Activated CD4-positive, alpha-beta T cell treated with anti-CD3 and anti-CD28 coated beads, Interleukin-10, Interleukin-2, amounts not matched to agents 100 ng/mL and 50 ng/mL, durations not matched to agents 16 hours and 8 hours (primary cell): Measurements from ENCODE around the gene ZNF285.
"Not testable (repeated sequence)": the region's sequence is repeated elsewhere in the genome, so short reads cannot be mapped to it uniquely, and the experiment has no call there.

Experiments used
- DNase-seq: peaks from one replicate; pipeline ENCODE4 v3.0.0-alpha.2; 2020

Gene ZNF285

DNA sequence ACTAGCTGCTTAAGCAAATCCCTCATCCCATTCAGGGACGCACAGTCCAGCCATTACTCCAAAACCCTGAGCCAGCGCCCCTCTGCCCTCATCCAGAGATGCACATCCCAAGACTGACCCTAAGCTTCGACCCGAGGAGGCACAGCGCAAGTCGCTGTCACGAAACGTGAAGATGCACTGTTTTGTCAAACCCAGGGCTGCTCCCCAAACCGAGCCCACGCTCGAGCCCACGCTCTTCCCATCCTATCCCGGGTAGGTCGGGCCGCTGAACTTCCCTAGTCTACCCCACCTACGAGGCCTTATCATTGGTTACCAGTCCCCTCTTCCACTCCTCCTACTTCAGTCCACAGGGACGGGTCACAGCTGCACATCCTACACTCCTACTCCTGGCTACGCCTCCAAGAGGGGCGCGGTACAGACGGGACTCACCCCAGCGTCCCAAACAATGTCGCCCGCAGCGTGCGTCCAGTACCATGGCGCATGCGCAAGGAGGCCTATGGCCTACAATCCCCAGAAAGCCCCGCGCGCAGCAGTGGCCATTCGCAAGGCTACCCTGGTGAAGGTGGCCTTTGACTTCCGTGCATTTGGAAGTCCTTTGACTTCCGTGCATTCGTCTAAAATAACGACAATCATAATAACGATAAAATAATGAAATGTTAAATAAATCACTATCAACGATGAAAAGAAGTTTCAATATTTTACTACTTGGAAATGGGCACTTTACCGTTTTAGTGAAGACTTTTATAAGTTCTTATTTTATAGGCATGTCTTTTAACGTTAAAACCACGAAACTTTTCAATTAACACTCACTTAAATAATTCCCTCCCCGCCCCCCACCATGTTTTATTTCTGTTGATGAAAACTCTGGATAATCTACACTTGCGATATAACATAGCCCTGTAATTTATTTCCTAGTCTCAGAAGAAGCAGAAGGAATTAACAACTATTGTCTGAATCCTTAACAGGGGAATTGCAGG is at the start of gene ZNF285:
Gene ZNF285 (minus strand): TSS at position 470 of the 977 bp plus-strand sequence. CDS start 4,395 bp downstream, outside the sequence.
- peak; percentile 77 for DNase-seq

DNA sequence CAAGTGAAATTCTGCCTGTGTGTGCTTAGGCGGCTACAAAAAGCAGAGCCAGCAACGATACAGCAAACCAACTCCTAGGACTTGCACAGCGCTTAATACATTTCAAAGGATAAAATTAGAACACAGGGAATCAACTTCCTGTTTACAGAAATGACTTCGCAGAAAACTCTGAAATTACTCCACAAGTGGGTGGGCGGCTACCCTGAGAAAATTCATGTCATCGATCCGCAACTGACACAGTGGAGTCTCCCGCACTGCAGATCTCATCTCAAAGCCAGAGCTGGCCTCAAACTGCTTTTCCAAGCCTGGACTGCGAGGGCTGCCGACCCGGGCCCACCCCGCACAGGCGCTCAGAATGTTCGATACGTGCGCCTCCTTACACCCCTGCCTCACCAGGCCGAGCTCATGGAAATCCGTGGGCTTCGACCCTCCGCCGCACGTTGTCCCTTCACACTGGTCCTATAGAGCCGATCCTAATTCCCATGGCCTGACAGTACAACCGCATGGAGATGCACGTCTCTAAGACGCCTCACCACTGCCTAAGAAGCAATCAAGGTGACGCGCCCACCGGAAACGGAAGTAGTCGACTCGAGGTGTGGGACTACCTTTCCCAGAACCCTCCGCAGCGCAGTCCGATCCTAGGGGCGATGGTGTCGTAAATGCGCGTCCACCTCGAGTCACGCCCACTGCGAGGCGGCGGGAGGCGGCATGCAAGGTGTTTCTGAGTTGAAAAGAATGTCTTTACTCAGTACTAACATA is 46.7 kb upstream of the ZNF285 start, which contains the start of gene ZNF229:
Gene ZNF229 (minus strand): TSS at position 557 of the 759 bp plus-strand sequence. CDS start 5,625 bp downstream, outside the sequence.
- peak; percentile 71 for DNase-seq

DNA sequence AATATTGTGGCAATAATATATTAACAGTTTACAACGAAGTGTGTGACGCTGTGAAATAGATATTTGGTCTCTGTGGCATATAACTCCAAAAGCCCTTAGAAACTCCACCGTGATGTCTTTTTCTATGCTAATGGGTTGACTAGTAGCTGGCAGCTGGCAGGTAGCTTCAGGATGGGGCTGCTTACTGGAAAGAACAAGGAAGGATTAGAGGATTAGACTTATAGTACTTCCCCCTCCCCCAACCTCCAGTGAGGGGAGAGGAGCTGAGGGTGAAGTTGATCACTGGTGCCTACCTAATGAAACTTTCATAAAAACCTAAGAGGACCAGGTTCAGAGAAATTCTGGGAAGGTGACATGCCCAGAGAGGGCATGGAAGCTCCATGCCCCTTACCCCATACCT is 37.0 kb upstream of the ZNF285 start:
- DNase-seq = no peak

DNA sequence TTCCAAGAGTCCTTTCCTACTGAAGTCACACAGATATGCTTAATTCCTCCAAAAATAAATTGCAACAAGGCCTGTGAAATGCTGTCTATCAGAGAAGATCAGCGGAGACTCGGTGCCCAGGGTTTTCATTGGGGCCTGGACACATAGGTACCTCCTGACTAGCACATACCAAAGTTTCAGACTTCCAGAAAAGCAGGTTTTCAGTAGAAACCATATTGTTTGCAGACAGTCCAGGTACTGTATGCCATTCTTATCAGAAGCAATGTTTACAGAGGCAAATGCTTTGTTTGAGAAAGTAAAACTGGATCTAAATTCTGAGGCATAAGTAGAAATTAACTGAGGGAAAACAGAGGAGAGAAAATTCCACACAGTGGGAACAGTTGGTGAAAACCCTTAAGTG is 34.0 kb upstream of the ZNF285 start:
- no peak for DNase-seq

DNA sequence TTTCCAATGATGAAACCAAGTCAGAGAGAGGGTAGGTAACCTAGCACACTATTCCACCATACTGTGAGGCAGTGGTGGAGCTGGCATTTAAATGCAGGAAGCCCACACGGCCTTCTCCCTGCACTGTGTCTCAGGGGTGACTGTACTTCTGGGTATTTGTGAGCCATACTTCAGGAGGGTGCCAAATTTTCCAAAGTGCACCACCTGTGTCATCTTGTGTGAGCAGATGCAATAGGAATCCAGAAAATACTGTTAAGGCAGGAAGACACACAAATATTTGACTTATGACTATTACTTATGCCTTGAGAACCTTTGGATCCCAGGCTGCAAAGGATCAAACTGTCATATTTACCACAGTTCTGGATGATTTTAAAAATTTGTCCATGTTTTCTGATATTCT is 29.5 kb upstream of the ZNF285 start:
- no peak for DNase-seq

DNA sequence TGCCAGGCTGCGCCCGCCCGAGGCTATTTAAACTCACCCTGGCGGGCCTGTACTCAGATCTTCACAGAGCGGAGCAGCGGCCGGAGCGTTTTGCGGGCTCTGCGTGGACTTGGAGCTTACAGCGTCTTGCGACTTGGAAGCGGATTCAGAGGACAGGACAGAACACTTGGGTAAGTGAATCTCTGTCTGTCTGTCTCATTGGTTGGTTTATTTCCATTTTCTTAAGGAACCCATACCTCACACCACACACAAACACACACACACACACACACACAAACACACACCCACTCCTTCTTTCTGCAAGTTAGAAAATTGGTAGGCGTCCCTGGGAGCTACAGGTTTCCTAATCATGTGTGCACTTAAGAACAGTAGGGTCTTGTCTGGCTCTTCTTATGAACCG is 14.1 kb upstream of the ZNF285 start:
- DNase-seq = not testable (repeated sequence)

DNA sequence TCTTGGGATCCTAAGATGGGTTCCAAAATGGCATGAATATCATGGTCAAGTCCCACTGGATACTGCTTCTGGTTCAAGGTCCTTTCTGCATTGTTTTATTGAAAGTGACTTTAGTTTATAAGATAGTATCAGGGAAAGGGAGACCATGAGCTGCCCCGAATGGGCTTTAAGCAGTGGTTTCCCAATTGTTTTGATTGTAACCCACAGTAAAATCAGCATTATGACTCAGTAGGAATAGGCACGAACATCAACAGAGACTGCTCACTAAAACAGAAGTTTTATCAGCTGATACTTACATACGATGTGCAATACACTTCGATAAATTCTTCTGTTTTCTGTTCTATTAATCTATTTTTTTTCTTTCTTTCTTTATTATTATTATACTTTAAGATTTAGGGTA is 12.1 kb downstream of the ZNF285 start:
- DNase-seq = not testable (repeated sequence)

DNA sequence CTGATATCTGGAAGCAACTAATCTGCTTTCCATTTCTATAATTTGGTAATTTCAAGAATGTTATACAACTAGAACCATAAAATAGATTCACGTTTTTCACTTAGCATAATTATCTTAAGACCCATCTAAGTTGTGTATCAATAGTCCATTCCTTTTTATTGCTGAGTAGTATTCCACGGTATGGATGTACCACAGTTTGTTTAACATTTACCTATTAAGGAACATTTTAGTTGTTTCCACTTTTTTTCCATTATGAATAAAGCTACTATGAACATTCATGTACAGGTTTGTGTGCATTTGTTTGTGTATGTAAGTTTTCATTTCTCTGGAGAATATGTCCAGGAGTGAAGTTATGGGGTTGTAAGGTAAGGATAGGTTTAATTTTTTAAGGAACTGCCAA is 26.6 kb downstream of the ZNF285 start:
- DNase-seq = no peak

DNA sequence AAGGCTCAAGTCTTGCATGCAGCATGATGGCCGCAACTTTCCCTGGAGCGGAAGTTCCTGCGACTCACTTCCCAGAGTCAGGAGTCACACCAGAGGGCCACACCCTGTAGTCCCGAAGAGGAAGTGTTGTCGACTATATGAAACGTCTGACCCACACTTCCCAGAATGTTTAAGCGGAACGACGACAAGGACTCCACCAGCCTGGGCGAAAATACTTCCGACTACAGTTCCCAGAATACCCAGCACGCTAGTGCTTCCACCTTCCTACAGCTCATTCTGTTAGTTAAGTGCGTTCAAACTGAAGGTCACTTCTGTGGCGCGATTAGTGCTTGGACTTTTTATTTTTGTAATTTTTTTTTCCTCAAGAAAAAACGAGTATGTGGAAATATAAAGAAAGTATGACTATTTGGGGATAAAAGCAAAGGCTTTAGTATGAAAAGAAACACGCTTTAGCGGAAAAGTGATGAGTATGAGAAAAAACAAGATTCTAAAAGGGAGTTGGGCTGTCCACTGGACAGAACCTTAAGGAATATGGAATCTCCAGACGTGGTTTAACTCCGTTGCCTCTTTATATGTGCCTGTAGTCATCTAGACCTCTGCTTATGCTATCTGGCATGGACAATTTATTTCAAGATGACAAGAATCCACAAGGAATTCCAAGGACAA is 29.5 kb downstream of the ZNF285 start:
- DNase-seq = no peak

DNA sequence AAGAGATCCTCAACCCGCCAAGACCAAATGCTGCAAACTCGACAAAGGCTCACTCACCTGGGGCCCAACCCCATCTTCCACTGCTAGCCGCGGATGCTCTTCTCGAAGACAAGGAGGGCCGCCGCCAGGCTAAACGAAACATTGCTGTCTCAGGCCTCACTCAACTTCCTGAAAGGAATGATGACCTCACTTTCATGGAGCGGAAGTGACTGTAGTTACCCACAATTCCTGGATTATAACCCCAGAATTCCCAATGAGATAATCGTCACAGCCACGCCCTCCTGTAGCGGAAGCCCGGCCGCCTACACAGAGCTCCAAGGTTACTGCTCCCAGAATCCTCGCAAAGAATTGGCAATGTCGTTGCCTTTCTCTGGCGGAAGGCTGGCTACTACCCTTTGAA is 34.4 kb downstream of the ZNF285 start:
- DNase-seq = no peak

DNA sequence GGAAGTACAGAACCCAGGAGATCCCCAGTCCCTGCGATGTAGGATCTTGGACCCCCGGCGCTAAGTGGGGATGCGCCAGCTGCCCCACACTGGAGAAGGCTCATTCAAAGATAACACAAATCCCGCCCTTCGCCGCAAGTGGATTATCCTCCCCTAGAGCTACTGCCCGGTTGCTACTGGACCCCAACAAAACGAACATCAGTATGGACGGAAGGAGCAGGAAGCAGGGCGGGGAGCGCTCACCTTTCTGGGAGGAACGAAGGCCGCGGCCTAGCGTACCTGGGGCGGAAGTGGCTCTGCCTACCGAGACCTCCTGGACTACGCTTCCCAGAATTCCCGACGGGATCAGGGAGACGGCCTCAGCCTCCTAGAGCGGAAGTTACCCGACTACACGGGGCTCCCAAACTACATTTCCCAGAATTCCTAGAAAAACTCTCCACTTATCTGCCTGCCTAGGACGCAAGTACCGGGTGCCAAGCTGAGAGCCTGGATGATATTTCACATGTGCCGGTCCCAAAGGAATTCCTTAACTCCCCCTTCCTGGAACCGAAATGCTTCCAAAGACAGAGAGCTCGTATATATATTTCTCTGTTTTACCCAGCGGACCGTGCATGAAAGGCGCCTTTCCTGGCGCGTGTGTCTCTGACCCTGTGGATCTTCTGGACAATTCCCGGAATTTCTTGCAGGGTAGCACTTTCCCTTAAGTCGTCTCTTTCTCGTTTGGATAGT is 44.9 kb downstream of the ZNF285 start, which contains the start of gene ZNF112:
Gene ZNF112 (minus strand): TSS at position 298 of the 729 bp plus-strand sequence. CDS start 16,141 bp downstream, outside the sequence.
- peak; percentile 4 for DNase-seq

DNA sequence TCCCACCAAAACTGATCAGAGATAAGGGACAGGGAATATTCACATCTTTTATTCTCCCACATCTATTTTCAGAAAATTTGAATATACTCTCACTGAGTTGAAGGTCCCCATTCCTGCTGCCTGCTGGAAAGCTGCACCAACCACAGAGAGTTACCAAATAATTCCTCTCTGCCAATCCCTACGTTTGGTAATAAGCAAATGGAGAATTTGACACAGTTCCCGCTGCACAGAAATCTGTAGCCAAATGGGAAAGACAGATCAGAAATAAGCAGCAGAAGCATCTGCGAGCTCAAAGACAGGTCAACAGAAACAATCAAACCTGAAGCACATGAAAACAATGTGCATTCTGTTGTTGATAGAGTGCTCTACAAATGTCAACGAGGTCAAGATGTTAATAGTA is 54.9 kb downstream of the ZNF285 start:
- no peak for DNase-seq

DNA sequence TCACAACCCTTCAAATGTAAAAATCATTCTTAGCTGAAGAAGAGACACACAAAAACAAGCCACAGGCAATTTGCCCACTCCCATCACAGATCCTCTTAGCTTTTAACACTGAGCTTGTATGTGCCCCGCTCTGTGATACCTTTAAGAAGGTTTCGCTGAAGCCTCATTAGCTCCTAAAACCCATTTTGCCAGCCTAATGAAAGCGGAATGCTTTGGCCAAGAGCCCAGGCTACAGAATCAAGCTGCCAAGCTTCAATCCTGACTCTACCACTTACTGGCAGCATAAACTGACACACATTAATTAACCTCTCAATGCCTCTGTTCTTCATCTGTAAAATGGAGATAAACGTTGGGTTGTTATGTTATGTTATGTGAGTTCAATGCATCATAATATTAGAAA is 55.4 kb downstream of the ZNF285 start:
- DNase-seq = no peak

DNA sequence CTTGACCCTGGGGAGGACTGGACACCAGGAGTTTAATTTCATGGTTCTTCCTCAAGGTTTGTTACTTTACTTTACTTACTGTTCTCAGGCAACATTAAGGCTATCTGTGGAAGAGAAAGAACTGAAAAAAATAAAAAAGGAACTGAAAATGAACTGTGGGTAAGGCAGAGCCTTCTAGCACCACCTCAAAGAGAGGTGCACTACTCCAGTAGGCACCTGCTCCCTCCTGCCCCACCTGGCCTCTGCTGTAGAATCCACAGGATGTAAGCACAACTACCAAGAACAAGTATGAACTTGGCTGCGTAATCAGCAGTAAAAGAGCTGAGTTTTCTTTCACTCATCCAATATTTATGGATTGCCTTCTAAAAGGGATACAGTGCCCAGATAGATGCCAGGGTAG is 57.2 kb downstream of the ZNF285 start:
- DNase-seq = no peak

DNA sequence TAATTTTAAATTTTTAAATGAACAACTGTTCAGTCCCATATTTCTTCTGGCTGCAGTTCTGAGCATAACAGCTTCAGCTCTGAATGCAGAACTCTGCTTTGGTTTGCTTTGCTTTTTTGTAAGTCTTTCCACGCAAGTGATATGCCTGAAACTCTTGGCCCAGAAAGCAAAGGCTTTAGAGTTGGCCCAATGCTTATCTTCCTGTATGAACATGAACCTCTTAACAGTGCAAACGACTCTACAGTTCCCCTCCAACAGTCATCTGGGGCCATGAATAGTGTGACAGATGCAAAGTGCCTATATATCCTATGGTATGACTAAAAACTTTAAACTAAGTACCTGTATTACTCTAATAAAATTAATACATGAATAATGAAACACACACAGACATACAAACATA is 59.6 kb downstream of the ZNF285 start:
- no peak for DNase-seq

DNA sequence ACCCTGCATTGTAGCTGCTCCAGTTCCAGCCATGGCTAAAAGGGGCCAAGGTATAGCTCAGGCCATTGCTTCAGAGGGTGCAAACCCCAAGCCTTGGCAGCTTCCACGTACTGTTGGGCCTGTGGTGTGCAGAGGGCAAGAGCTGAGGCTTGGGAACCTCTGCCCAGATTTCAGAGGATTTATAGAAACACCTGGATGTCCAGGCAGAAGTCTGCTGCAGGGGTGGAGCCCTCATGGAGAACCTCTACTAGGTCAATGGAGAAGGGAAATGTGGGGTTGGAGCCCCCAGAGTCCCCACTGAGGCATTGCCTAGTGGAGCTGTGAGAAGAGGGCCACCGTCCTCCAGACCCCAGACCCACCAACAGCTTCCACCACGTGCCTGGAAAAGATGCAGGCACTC is 66.8 kb downstream of the ZNF285 start:
- not testable (repeated sequence) for DNase-seq
